ENCODE data around the gene PHRF1. TPM values are rescaled to one million over a fixed set of nuclear protein-coding genes. Genes with fewer than 3 reads are reported as not detected.

Gene PHRF1
- polyA plus RNA-seq, 3 donors, result 26.8 to 30.4 (median 28.3) TPM

- no peak for DNase-seq
These were observed 48.7 kb downstream of the PHRF1 start, which contains the start of gene CDHR5 for GRCh38 chr11:624705-625635. CDHR5 (minus strand) TSS chr11:624955; CDS start chr11:624902, 53 bp downstream.

GRCh38 chr11:625636-626268 lies 49.5 kb downstream of the PHRF1 start:
- no peak for DNase-seq

GRCh38 chr11:626475-627307 lies 50.4 kb downstream of the PHRF1 start, which contains the start of gene SCT:
SCT (minus strand) TSS chr11:627181; CDS start chr11:627143, 38 bp downstream.
- DNase-seq, result no peak

GRCh38 chr11:627308-627576 lies 51.0 kb downstream of the PHRF1 start:
- no peak for DNase-seq

- DNase-seq, result no peak
These were observed 51.8 kb downstream of the PHRF1 start for GRCh38 chr11:628056-628455.

- no peak for DNase-seq
These were observed 52.9 kb downstream of the PHRF1 start for GRCh38 chr11:629237-629583.

GRCh38 chr11:630871-631270 lies 54.6 kb downstream of the PHRF1 start:
- no peak for DNase-seq

- DNase-seq, result no peak
These were observed 59.8 kb downstream of the PHRF1 start for GRCh38 chr11:635945-636510.

GRCh38 chr11:636511-637332 lies 60.5 kb downstream of the PHRF1 start, which contains the start of gene DRD4:
DRD4 (plus strand) TSS chr11:637269; CDS start chr11:637305, 36 bp downstream.
- no peak for DNase-seq

GRCh38 chr11:637333-637592 lies 61.0 kb downstream of the PHRF1 start:
- no peak for DNase-seq

- no peak for DNase-seq
These were observed 61.6 kb downstream of the PHRF1 start for GRCh38 chr11:637593-638521.

- no peak for DNase-seq
These were observed 62.5 kb downstream of the PHRF1 start for GRCh38 chr11:638631-639331.

- no peak for DNase-seq
These were observed 63.2 kb downstream of the PHRF1 start for GRCh38 chr11:639332-639955.

- DNase-seq, result no peak
These were observed 63.9 kb downstream of the PHRF1 start for GRCh38 chr11:640021-640706.

- DNase-seq, result no peak
These were observed 65.6 kb downstream of the PHRF1 start for GRCh38 chr11:641806-642370.

- no peak for DNase-seq
These were observed 67.1 kb downstream of the PHRF1 start for GRCh38 chr11:643366-643765.

GRCh38 chr11:643849-644738 lies 67.8 kb downstream of the PHRF1 start:
- no peak for DNase-seq
